OCI-LY3 (cell line): ENCODE measurements around the gene FAM174B.

ENCODE experiments used
- EZH2phosphoT487 ChIP-seq: fragments of 200-600 bp; shearing (Covaris generic); IDR thresholded peaks from 2 replicates; pipeline ENCODE4 v1.6.1; 2018; ENCODE audit warnings: antibody characterized with exemption, mixed run types, low read depth
- TF ChIP-seq, protein P1 (sequence below): fragments of 200-600, 300-600 bp; sonication (generic); IDR thresholded peaks from 2 replicates; pipeline ENCODE4 v1.5.1; 2014; ENCODE audit warnings: antibody characterized with exemption, low read length, low read depth

DNA sequence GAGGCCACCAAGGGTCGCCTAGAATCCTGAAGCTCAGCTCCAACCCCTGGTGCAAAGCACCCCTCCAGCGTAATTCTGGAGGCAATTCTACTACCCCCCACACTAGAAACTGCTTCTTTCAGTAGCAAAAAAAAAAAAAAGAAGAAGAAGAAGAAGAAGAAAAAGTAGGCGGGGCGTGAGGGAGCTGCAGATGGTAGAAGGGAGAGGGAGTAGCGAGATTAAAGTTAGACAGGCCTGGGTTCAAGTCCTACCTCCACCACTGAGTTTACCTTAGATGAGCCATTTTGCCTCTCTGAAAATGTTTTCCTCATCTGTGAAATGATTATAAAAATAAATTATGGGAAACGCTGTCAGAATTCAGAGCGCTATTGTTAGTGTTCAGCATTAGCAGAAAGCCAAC lies 913 bp downstream of the FAM174B start:
- TF ChIP-seq, protein P1, sequence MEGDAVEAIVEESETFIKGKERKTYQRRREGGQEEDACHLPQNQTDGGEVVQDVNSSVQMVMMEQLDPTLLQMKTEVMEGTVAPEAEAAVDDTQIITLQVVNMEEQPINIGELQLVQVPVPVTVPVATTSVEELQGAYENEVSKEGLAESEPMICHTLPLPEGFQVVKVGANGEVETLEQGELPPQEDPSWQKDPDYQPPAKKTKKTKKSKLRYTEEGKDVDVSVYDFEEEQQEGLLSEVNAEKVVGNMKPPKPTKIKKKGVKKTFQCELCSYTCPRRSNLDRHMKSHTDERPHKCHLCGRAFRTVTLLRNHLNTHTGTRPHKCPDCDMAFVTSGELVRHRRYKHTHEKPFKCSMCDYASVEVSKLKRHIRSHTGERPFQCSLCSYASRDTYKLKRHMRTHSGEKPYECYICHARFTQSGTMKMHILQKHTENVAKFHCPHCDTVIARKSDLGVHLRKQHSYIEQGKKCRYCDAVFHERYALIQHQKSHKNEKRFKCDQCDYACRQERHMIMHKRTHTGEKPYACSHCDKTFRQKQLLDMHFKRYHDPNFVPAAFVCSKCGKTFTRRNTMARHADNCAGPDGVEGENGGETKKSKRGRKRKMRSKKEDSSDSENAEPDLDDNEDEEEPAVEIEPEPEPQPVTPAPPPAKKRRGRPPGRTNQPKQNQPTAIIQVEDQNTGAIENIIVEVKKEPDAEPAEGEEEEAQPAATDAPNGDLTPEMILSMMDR, result no peak
- no peak for TF ChIP-seq EZH2phosphoT487
